ENCODE results near the gene WWOX. TPM values are rescaled to one million over a fixed set of nuclear protein-coding genes. Genes with fewer than 3 reads are reported as not detected.

WWOX gene
- total and polyA plus RNA-seq, 2 of the 8 experiments (the other 6 are each of a cell fraction or from before 2014, with no cell fraction given): 5.4 to 16.7 TPM

DNA sequence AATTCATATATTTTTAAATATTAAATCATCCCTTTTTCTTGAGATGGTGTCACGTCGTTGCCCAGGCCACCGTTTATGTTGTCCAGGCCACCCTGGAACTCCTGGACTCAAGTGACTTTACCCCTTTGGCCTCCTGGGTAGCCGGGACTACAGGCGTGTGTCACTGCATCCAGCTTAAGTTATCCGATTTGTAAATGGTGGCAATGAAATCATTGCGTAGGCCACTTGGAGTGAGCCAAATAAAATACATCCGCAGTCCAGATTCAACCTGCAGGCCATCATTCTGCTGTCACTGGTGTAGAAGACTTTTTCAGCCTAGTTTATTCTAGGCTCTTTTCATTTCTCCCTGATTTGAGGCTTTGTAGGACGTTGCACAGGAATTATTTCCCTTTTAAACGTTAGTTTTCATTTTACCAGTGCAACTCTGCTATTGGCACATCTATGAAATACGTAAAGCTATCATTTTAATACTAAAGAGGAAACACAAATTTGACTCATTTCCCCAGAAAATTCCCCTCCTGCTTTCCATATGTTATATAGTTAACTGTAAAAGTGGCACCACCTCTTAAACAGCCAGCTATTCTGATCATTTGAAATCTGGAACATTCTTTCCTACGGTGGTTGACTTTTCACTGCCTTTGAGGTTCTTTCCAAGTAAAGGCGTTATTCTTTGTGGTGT lies 1051.3 kb downstream of the WWOX start (continued):
- TF ChIP-seq, protein P1, sequence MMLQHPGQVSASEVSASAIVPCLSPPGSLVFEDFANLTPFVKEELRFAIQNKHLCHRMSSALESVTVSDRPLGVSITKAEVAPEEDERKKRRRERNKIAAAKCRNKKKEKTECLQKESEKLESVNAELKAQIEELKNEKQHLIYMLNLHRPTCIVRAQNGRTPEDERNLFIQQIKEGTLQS (IDR thresholded peaks at IDR 0.05; ENCODE audit: insufficient read depth, low read depth, low read length): no peak
- TF ChIP-seq SRF (IDR thresholded peaks at IDR 0.05; ENCODE audit: low read depth, low read length) (no peak), SIN3A (conservative IDR thresholded peaks at IDR 0.05 in 1 of 2, IDR thresholded peaks at IDR 0.05 in 1 of 2; ENCODE audit: low read depth in 1 of 2, low read length in 2 of 2) (no peak)

All from H1 (cell line).